SK-N-SH treated with all-trans-retinoic acid at 6 μM for 48 hours (cell line): Measurements from ENCODE around the gene CLCN6.

ENCODE experiments used
- ESRRG ChIP-seq: fragments of 250-450 bp; sonication (Bioruptor Pico); IDR thresholded peaks from 2 replicates; pipeline ENCODE4 v1.6.1; 2021; ENCODE audit warnings: mild to moderate bottlenecking
- OSR1 ChIP-seq: fragments of 250-450 bp; sonication (Bioruptor Pico); IDR thresholded peaks from 2 replicates; pipeline ENCODE4 v1.8.0; 2022; ENCODE audit warnings: moderate library complexity, mild to moderate bottlenecking, inconsistent platforms
- RARB ChIP-seq: fragments of 250-450 bp; sonication (Bioruptor Pico); IDR thresholded peaks from 2 replicates; pipeline ENCODE4 v1.8.0; 2021; ENCODE audit warnings: mild to moderate bottlenecking, moderate library complexity
- TCF4 ChIP-seq: fragments of 250-450 bp; sonication (Bioruptor Pico); IDR thresholded peaks from 2 replicates; pipeline ENCODE4 v1.8.0; 2021; ENCODE audit warnings: mild to moderate bottlenecking, moderate library complexity, borderline replicate concordance
- ZC3H10 ChIP-seq: fragments of 250-450 bp; sonication (Bioruptor Pico); IDR thresholded peaks from 2 replicates; pipeline ENCODE4 v1.5.1; 2021; ENCODE audit warnings: mild to moderate bottlenecking, moderate library complexity
- ZFP3 ChIP-seq: fragments of 250-450 bp; sonication (Bioruptor Pico); IDR thresholded peaks from 2 replicates; pipeline ENCODE4 v1.5.0; 2020; ENCODE audit warnings: mild to moderate bottlenecking, moderate library complexity
- ZFP30 ChIP-seq: fragments of 450-650 bp; formaldehyde crosslinking; IDR thresholded peaks from 2 replicates; pipeline ENCODE4 v1.5.0; 2022; ENCODE audit warnings: mild to moderate bottlenecking, moderate library complexity
- TF ChIP-seq, protein P1 (sequence below): fragments of 250-450 bp; sonication (Bioruptor Pico); IDR thresholded peaks from 2 replicates; pipeline ENCODE4 v1.8.0; 2021; ENCODE audit warnings: low read depth, mild to moderate bottlenecking, moderate library complexity, borderline replicate concordance
- TF ChIP-seq, protein P2 (sequence below): fragments of 250-450 bp; sonication (Bioruptor Pico); IDR thresholded peaks from 2 replicates; pipeline ENCODE4 v1.8.0; 2020; ENCODE audit warnings: mild to moderate bottlenecking, moderate library complexity, borderline replicate concordance

DNA sequence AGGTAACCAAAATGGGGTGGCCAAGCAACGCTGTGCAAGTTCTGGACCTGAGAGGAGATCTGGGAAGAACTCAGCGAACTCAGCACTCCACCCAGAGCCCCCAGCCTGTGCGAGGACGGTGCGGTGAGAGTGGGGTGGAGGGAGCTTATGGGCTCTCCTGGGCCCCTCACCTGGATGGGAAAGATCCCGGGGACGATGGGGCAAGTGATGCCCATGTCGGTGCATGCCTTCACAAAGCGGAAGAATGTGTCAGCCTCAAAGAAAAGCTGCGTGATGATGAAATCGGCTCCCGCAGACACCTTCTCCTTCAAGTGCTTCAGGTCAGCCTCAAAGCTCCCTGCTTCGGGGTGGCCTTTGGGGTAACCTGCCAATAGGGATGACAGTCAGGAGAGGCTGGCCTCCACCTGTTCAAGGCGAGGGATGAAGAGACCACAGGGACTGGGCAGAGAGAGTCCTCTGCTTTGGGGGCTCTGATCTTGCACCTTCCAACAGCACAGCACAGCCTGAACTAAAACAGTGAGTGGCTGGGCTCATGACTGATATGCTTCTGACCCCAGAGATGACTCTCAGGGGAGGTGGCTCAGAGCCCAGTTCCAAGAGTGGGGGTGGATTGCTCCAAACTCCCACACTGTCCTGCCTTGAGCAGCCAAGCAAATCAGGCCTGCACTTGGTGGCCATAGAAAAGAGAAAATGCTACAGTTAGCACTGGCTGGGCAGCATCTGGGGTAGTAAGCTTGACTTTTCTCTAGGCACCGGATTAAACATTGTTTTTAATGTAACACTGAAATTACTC, 9.8 kb upstream of the CLCN6 start:
- TF ChIP-seq, protein P1, sequence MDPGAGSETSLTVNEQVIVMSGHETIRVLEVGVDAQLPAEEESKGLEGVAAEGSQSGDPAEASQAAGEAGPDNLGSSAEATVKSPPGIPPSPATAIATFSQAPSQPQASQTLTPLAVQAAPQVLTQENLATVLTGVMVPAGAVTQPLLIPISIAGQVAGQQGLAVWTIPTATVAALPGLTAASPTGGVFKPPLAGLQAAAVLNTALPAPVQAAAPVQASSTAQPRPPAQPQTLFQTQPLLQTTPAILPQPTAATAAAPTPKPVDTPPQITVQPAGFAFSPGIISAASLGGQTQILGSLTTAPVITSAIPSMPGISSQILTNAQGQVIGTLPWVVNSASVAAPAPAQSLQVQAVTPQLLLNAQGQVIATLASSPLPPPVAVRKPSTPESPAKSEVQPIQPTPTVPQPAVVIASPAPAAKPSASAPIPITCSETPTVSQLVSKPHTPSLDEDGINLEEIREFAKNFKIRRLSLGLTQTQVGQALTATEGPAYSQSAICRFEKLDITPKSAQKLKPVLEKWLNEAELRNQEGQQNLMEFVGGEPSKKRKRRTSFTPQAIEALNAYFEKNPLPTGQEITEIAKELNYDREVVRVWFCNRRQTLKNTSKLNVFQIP (CRISPR knock-in tag), result no peak
- no peak for TF ChIP-seq ZFP3 (CRISPR knock-in tag)
- no peak for TF ChIP-seq TCF4 (CRISPR knock-in tag)
- TF ChIP-seq ZFP30 (CRISPR knock-in tag), result no peak
- no peak for TF ChIP-seq RARB (CRISPR knock-in tag)
- TF ChIP-seq, protein P2, sequence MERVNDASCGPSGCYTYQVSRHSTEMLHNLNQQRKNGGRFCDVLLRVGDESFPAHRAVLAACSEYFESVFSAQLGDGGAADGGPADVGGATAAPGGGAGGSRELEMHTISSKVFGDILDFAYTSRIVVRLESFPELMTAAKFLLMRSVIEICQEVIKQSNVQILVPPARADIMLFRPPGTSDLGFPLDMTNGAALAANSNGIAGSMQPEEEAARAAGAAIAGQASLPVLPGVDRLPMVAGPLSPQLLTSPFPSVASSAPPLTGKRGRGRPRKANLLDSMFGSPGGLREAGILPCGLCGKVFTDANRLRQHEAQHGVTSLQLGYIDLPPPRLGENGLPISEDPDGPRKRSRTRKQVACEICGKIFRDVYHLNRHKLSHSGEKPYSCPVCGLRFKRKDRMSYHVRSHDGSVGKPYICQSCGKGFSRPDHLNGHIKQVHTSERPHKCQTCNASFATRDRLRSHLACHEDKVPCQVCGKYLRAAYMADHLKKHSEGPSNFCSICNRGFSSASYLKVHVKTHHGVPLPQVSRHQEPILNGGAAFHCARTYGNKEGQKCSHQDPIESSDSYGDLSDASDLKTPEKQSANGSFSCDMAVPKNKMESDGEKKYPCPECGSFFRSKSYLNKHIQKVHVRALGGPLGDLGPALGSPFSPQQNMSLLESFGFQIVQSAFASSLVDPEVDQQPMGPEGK (CRISPR knock-in tag), result no peak
- no peak for TF ChIP-seq ZC3H10
- TF ChIP-seq ESRRG (CRISPR knock-in tag), result no peak
- no peak for TF ChIP-seq OSR1
